ENCODE data around the gene SLC26A2. TPM values are rescaled to one million over a fixed set of nuclear protein-coding genes. Genes with fewer than 3 reads are reported as not detected.

Gene SLC26A2
- total and polyA plus RNA-seq, 2 donors = 5.3 to 6.5 TPM

DNA sequence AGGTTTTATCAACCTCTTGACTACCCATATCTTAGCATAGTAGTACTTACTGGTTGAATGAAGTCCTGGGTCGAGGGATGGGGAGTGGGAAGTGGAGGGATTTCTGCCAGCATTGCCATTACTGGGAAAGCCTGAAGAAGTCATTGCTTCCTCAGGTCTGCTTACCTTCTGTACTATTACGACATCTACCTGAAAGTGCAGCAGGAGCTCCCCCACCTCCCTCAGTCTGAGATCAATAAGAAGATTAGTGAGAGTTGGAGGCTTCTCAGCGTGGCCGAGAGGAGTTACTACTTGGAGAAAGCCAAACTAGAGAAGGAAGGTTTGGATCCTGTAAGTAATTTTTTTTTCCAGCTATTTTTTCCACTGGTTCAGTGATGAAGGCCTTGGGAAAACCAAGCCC lies 45.8 kb downstream of the SLC26A2 start:
- no peak for DNase-seq (ENCODE audit: low read depth in 6 of 9, low spot score in 9 of 9)
- Histone ChIP-seq H3K27me3 (ENCODE audit: control insufficient read depth in 2 of 2, insufficient read depth in 1 of 2, low read length in 1 of 2) (no peaks in the 10 kb centered on the region), H3K4me1 (ENCODE audit: control insufficient read depth in 2 of 2, insufficient read depth in 2 of 2, low read length in 2 of 2) (peaks cover 0 to 11% of the 10 kb centered on the region in 2 donors), H3K27ac (ENCODE audit: low read depth in 1 of 2, low read length in 1 of 2) (no peak overlapping the region), H3K4me3 (ENCODE audit: low read length in 2 of 2) (no peak overlapping the region), H3K36me3 (ENCODE audit: control insufficient read depth in 2 of 2, insufficient read depth in 2 of 2, low read length in 1 of 2) (peaks cover 32 to 53% of the 10 kb centered on the region in 2 donors), H3K9me3 (ENCODE audit: control insufficient read depth in 2 of 2, insufficient read depth in 1 of 2, low read length in 1 of 2) (no peaks in the 10 kb centered on the region)
- 97% methylated on average over 4 of the region's 4 CpGs for WGBS

DNA sequence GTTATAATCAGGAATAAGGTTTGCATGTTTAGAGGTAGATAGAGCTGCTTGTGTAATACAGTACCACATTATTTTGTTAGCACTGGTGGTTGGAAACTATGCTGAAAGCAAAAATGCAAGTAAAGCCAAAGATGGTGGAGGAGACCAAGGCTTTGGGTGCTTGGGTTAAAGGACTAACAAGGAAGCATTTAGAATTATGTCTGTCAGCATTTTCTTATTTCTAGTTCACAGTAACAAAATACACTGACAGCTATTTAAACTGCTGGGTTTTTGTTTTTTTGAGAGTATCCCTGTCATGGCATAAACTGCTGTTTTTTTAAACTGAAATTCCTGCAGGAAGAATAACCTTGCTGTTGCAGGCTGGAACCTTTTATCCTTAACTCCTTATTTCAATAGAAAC lies 46.5 kb downstream of the SLC26A2 start:
- Histone ChIP-seq H3K4me1 (ENCODE audit: control insufficient read depth in 2 of 2, insufficient read depth in 2 of 2, low read length in 2 of 2) (peaks cover 0 to 3% of the 10 kb centered on the region in 2 donors), H3K27me3 (ENCODE audit: control insufficient read depth in 2 of 2, insufficient read depth in 1 of 2, low read length in 1 of 2) (no peaks in the 10 kb centered on the region), H3K27ac (ENCODE audit: low read depth in 1 of 2, low read length in 1 of 2) (no peak overlapping the region), H3K4me3 (ENCODE audit: low read length in 2 of 2) (no peak overlapping the region), H3K9me3 (ENCODE audit: control insufficient read depth in 2 of 2, insufficient read depth in 1 of 2, low read length in 1 of 2) (no peaks in the 10 kb centered on the region), H3K36me3 (ENCODE audit: control insufficient read depth in 2 of 2, insufficient read depth in 2 of 2, low read length in 1 of 2) (peaks cover 33 to 57% of the 10 kb centered on the region in 2 donors)
- no peak for DNase-seq (ENCODE audit: low read depth in 6 of 9, low spot score in 9 of 9)

DNA sequence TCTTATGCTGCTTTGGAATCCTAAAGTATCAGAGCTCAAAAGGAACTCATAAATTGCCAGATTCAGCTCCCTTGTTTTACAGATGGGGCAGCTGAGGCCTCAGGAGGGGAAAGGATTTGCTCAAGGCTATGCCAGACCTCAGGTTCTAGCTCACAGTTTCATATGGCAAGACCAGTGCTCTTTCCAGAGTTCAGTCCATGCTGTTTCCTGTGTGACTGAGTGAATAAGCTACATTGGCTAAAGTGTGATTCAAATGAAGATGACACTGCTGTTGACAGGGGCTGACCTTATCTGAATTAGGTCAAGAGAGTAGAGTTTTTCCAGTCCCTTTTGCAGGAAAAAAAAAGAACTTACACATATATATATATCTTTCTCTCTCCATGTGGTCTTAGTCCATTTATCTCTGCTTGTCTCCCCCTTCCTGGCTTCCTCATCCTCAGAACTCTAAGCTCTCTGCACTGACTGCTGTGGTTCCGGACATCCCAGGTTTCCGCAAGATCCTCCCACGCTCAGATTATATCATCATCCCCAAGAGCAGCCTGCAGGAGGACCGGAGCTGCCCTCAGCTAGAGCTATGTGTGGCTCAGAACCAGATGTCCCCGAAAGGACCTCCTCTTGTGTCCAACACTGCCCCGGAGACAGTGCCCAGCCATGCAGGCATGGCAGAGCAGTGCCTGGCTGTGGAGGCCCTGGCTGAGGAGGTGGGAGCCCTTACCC lies 49.3 kb downstream of the SLC26A2 start:
- no peak overlapping the region for H3K27ac ChIP-seq (ENCODE audit: low read depth in 1 of 2, low read length in 1 of 2)
- 99% methylated on average over 6 of the region's 6 CpGs for WGBS
- peaks cover 0 to under 1% of the 10 kb centered on the region in 2 donors for H3K9me3 ChIP-seq (ENCODE audit: control insufficient read depth in 2 of 2, insufficient read depth in 1 of 2, low read length in 1 of 2)
- DNase-seq (ENCODE audit: low read depth in 6 of 9, low spot score in 9 of 9) = no peak
- H3K27me3 ChIP-seq (ENCODE audit: control insufficient read depth in 2 of 2, insufficient read depth in 1 of 2, low read length in 1 of 2) = no peaks in the 10 kb centered on the region
- H3K36me3 ChIP-seq (ENCODE audit: control insufficient read depth in 2 of 2, insufficient read depth in 2 of 2, low read length in 1 of 2) = peaks cover 49 to 72% of the 10 kb centered on the region in 2 donors
- no peak overlapping the region for H3K4me3 ChIP-seq (ENCODE audit: low read length in 2 of 2)
- no peaks in the 10 kb centered on the region for H3K4me1 ChIP-seq (ENCODE audit: control insufficient read depth in 2 of 2, insufficient read depth in 2 of 2, low read length in 2 of 2)

DNA sequence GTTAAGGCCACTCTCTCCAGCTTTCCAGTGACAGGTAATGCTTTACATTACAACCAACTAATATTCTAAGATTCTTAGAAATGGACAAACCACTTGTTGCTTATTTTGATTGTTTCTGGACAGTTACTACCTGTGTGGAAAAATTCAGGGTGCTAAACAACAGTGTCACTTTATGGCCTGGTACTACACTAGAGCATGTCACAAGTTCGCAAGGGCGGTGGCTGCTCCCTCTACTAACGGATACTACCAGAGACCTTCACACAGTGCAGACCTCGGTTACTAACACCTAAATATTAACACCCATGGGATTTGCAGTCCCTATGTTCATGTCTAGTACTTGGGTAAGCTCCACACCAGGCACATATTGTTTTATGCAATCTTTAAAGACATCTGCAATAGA lies 53.4 kb downstream of the SLC26A2 start:
- Histone ChIP-seq H3K4me3 (ENCODE audit: low read length in 2 of 2) (no peak overlapping the region), H3K9me3 (ENCODE audit: control insufficient read depth in 2 of 2, insufficient read depth in 1 of 2, low read length in 1 of 2) (peaks cover 4 to 7% of the 10 kb centered on the region in 2 donors), H3K36me3 (ENCODE audit: control insufficient read depth in 2 of 2, insufficient read depth in 2 of 2, low read length in 1 of 2) (peaks cover 50 to 79% of the 10 kb centered on the region in 2 donors), H3K27ac (ENCODE audit: low read depth in 1 of 2, low read length in 1 of 2) (no peak overlapping the region), H3K27me3 (ENCODE audit: control insufficient read depth in 2 of 2, insufficient read depth in 1 of 2, low read length in 1 of 2) (no peaks in the 10 kb centered on the region), H3K4me1 (ENCODE audit: control insufficient read depth in 2 of 2, insufficient read depth in 2 of 2, low read length in 2 of 2) (no peaks in the 10 kb centered on the region)
- 97% methylated on average over 4 of the region's 4 CpGs for WGBS
- DNase-seq (ENCODE audit: low read depth in 6 of 9, low spot score in 9 of 9) = no peak

DNA sequence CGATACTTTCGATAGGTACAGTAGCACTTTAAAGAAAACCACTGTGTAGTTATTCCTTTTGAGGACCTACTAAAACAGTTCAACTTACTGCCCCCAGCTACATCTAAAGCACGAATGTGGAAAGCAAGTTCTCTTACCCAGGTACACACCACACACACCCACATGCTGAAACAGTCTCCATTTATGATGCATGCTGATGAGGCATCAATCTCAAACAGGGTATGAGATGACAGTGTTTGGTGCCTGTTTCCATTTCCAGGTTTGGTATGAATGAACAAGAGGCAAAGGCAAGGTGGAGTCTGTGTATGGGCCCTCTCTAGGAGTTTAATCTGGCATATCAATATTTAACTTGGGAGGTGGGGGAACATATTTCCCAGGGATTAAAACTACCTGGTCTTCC lies 53.9 kb downstream of the SLC26A2 start:
- Histone ChIP-seq H3K27me3 (ENCODE audit: control insufficient read depth in 2 of 2, insufficient read depth in 1 of 2, low read length in 1 of 2) (no peaks in the 10 kb centered on the region), H3K4me1 (ENCODE audit: control insufficient read depth in 2 of 2, insufficient read depth in 2 of 2, low read length in 2 of 2) (no peaks in the 10 kb centered on the region), H3K27ac (ENCODE audit: low read depth in 1 of 2, low read length in 1 of 2) (no peak overlapping the region), H3K9me3 (ENCODE audit: control insufficient read depth in 2 of 2, insufficient read depth in 1 of 2, low read length in 1 of 2) (peaks cover 4 to 7% of the 10 kb centered on the region in 2 donors), H3K36me3 (ENCODE audit: control insufficient read depth in 2 of 2, insufficient read depth in 2 of 2, low read length in 1 of 2) (peaks cover 50 to 81% of the 10 kb centered on the region in 2 donors), H3K4me3 (ENCODE audit: low read length in 2 of 2) (no peak overlapping the region)
- no peak for DNase-seq (ENCODE audit: low read depth in 6 of 9, low spot score in 9 of 9)
- 98% methylated on average over 3 of the region's 3 CpGs for WGBS

DNA sequence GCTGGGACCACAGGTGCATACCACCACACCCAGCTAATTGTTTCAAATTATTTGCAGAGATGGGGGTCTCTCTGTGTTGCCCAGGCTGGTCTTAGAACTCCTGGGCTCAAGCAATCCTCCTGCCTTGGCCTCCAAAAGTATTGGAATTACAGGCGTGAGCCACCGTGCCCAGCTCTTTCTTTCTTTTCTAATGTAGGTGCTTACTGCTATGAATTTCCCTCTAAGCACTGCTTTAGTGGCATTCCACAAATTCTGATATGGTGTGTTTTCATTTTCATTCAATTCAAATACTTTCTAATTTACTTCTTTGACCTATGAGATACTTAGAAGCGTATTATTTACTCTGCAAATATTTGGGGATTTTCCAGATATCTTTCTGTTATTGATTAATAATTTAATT lies 54.9 kb downstream of the SLC26A2 start:
- peaks cover 47 to 81% of the 10 kb centered on the region in 2 donors for H3K36me3 ChIP-seq (ENCODE audit: control insufficient read depth in 2 of 2, insufficient read depth in 2 of 2, low read length in 1 of 2)
- no peaks in the 10 kb centered on the region for H3K27me3 ChIP-seq (ENCODE audit: control insufficient read depth in 2 of 2, insufficient read depth in 1 of 2, low read length in 1 of 2)
- 98% methylated on average over 3 of the region's 3 CpGs for WGBS
- no peak for DNase-seq (ENCODE audit: low read depth in 6 of 9, low spot score in 9 of 9)
- H3K9me3 ChIP-seq (ENCODE audit: control insufficient read depth in 2 of 2, insufficient read depth in 1 of 2, low read length in 1 of 2) = peaks cover 4 to 7% of the 10 kb centered on the region in 2 donors
- H3K4me3 ChIP-seq (ENCODE audit: low read length in 2 of 2) = no peak overlapping the region
- no peak overlapping the region for H3K27ac ChIP-seq (ENCODE audit: low read depth in 1 of 2, low read length in 1 of 2)
- H3K4me1 ChIP-seq (ENCODE audit: control insufficient read depth in 2 of 2, insufficient read depth in 2 of 2, low read length in 2 of 2) = no peaks in the 10 kb centered on the region

DNA sequence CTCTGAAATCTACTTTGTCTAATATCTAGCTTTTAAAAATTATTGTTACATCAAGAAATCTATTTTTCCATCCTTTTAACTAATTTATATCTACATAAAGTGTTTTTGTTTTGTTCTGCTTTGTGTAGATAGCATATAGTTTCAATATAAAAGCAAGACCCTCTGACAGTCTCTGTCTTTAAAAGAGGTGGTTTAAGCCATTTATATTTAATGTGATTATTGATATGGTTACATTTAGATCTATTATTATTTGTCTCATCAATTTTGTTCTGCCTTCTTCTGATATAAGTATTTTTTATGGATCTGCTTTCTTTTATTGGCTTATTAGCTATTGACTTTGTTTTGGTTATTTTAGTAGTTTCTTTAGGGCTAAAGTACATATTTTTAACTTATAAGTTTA lies 56.0 kb downstream of the SLC26A2 start:
- Histone ChIP-seq H3K4me1 (ENCODE audit: control insufficient read depth in 2 of 2, insufficient read depth in 2 of 2, low read length in 2 of 2) (no peaks in the 10 kb centered on the region), H3K27me3 (ENCODE audit: control insufficient read depth in 2 of 2, insufficient read depth in 1 of 2, low read length in 1 of 2) (no peaks in the 10 kb centered on the region), H3K4me3 (ENCODE audit: low read length in 2 of 2) (no peak overlapping the region), H3K36me3 (ENCODE audit: control insufficient read depth in 2 of 2, insufficient read depth in 2 of 2, low read length in 1 of 2) (peaks cover 45 to 80% of the 10 kb centered on the region in 2 donors), H3K9me3 (ENCODE audit: control insufficient read depth in 2 of 2, insufficient read depth in 1 of 2, low read length in 1 of 2) (peaks cover 4 to 7% of the 10 kb centered on the region in 2 donors), H3K27ac (ENCODE audit: low read depth in 1 of 2, low read length in 1 of 2) (no peak overlapping the region)
- DNase-seq (ENCODE audit: low read depth in 6 of 9, low spot score in 9 of 9) = no peak

DNA sequence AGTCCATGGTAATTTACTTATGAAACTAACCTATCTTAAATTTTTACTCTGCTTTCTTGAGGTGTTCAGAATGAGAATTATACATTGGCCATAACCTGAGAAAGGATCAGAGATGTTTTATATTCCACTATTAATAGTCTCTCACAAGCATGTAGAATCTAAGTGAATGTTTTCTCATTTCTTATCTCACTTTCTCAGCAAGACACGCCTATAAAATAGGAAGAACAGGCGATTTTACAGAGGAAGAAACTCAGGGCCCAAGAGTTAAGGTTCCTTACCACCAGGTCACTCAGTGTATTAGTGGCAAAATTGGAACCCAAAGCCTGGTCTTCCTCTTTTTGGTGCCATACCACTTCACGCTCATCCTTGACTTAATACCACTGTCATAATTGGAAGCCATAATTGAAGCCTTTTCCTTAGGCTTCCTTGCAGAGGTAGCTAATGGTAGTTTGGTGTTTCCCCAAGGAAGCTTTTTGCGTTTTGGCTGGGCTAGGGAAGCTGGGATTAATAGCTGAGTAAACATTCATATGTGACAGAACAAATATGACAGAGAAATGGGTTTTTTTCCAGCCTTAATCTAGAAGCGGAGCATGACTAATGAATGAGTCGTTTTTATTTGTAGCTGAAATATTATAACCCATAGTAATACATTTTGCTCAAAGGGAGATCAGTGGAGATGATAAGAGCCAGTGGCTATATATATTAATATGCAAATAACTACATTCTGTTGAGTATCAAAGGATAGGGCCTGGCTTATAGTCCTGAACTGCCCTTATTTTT lies 56.9 kb downstream of the SLC26A2 start:
- no peaks in the 10 kb centered on the region for H3K27me3 ChIP-seq (ENCODE audit: control insufficient read depth in 2 of 2, insufficient read depth in 1 of 2, low read length in 1 of 2)
- no peak for DNase-seq (ENCODE audit: low read depth in 6 of 9, low spot score in 9 of 9)
- H3K36me3 ChIP-seq (ENCODE audit: control insufficient read depth in 2 of 2, insufficient read depth in 2 of 2, low read length in 1 of 2) = peaks cover 45 to 84% of the 10 kb centered on the region in 2 donors
- no peak overlapping the region for H3K4me3 ChIP-seq (ENCODE audit: low read length in 2 of 2)
- H3K9me3 ChIP-seq (ENCODE audit: control insufficient read depth in 2 of 2, insufficient read depth in 1 of 2, low read length in 1 of 2) = peaks cover 4 to 7% of the 10 kb centered on the region in 2 donors
- WGBS = 96% methylated on average over 6 of the region's 6 CpGs
- H3K4me1 ChIP-seq (ENCODE audit: control insufficient read depth in 2 of 2, insufficient read depth in 2 of 2, low read length in 2 of 2) = no peaks in the 10 kb centered on the region
- no peak overlapping the region for H3K27ac ChIP-seq (ENCODE audit: low read depth in 1 of 2, low read length in 1 of 2)

DNA sequence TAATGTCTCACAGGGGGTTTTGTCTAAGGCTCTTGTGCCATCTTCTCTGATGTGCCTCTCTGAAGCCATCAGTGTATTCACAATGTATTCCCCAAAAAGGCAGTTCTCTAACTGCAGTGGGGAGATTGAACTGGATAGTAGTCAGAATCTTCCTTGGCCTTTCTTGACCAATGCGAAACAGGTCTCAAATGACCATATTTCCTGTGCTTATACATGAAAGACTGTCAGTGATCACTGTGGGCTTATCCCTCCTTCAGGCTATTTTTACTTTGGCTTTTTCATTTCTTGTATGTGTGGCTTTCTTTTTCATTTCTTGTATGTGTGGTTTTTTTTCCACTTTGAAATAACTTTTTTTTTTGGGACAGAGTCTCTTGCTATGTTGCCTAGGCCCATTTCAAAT lies 59.7 kb downstream of the SLC26A2 start:
- Histone ChIP-seq H3K36me3 (ENCODE audit: control insufficient read depth in 2 of 2, insufficient read depth in 2 of 2, low read length in 1 of 2) (peaks cover 44 to 86% of the 10 kb centered on the region in 2 donors), H3K27ac (ENCODE audit: low read depth in 1 of 2, low read length in 1 of 2) (no peak overlapping the region)
- WGBS = 96% methylated on average over 1 of the region's 1 CpG

More for the DNA sequence above, 59.7 kb downstream of the SLC26A2 start:
- H3K27me3 ChIP-seq (ENCODE audit: control insufficient read depth in 2 of 2, insufficient read depth in 1 of 2, low read length in 1 of 2) = no peaks in the 10 kb centered on the region
- DNase-seq (ENCODE audit: low read depth in 6 of 9, low spot score in 9 of 9) = no peak
- no peak overlapping the region for H3K4me3 ChIP-seq (ENCODE audit: low read length in 2 of 2)
- H3K9me3 ChIP-seq (ENCODE audit: control insufficient read depth in 2 of 2, insufficient read depth in 1 of 2, low read length in 1 of 2) = peaks cover 1 to 5% of the 10 kb centered on the region in 2 donors
- no peaks in the 10 kb centered on the region for H3K4me1 ChIP-seq (ENCODE audit: control insufficient read depth in 2 of 2, insufficient read depth in 2 of 2, low read length in 2 of 2)

Data from thymus (tissue), 11 donors.